Measurements from ENCODE around the gene MLYCD.

MLYCD gene

GRCh38 chr16:83898463-83899271, at the start of gene MLYCD:
TSS of gene MLYCD (plus strand) at chr16:83899115. CDS start at chr16:83899145, 30 bp downstream.
- peak; percentile 50 for DNase-seq

GRCh38 chr16:83849421-83849820, 49.5 kb upstream of the MLYCD start:
- no peak for DNase-seq

GRCh38 chr16:83850947-83851346, 48.0 kb upstream of the MLYCD start:
- DNase-seq, result no peak

- DNase-seq, result no peak
These were observed 47.4 kb upstream of the MLYCD start for GRCh38 chr16:83851473-83851872.

GRCh38 chr16:83852774-83853173, 46.1 kb upstream of the MLYCD start:
- no peak for DNase-seq

- no peak for DNase-seq
These were observed 45.1 kb upstream of the MLYCD start for GRCh38 chr16:83853834-83854233.

- DNase-seq, result no peak
These were observed 44.5 kb upstream of the MLYCD start for GRCh38 chr16:83854420-83854819.

- DNase-seq, result no peak
These were observed 42.1 kb upstream of the MLYCD start for GRCh38 chr16:83856792-83857191.

GRCh38 chr16:83859265-83859664, 39.6 kb upstream of the MLYCD start:
- no peak for DNase-seq

GRCh38 chr16:83862661-83863060, 36.3 kb upstream of the MLYCD start:
- DNase-seq, result no peak

GRCh38 chr16:83863682-83864081, 35.2 kb upstream of the MLYCD start:
- no peak for DNase-seq

- no peak for DNase-seq
These were observed 28.1 kb upstream of the MLYCD start for GRCh38 chr16:83870830-83871229.

GRCh38 chr16:83878838-83879237, 20.1 kb upstream of the MLYCD start:
- no peak for DNase-seq

GRCh38 chr16:83882163-83882885, 16.6 kb upstream of the MLYCD start:
- no peak for DNase-seq

GRCh38 chr16:83886199-83886971, 12.5 kb upstream of the MLYCD start:
- DNase-seq, result no peak

- DNase-seq, result no peak
These were observed 11.8 kb upstream of the MLYCD start for GRCh38 chr16:83887080-83887479.

GRCh38 chr16:83887564-83887963, 11.4 kb upstream of the MLYCD start:
- no peak for DNase-seq

GRCh38 chr16:83888672-83889044, 10.3 kb upstream of the MLYCD start:
- no peak for DNase-seq

GRCh38 chr16:83890359-83890758, 8.6 kb upstream of the MLYCD start:
- DNase-seq, result no peak

GRCh38 chr16:83891742-83892141, 7.2 kb upstream of the MLYCD start:
- DNase-seq, result no peak

- DNase-seq, result no peak
These were observed 3.7 kb upstream of the MLYCD start for GRCh38 chr16:83895243-83895642.

- no peak for DNase-seq
These were observed 3.0 kb upstream of the MLYCD start for GRCh38 chr16:83895942-83896341.

- DNase-seq, result peak; percentile 8
These were observed 470 bp downstream of the MLYCD start for GRCh38 chr16:83899272-83899897.
